Stimulated activated effector memory CD8-positive, alpha-beta T cell treated with anti-CD3 and anti-CD28 coated beads, Interleukin-12 subunit alpha, Interleukin-12 subunit beta, amount 100 ng/mL, for 72 hours (primary cell): ENCODE results near the gene ZNF248.

Source experiments
- ATAC-seq: fragments of 150-1000 bp; cut with Tn5 transposase; 2 replicates; pipeline ENCODE4 v1.10.0; 2021
- DNase-seq, 2 donors: peaks; one replicate each; pipeline ENCODE4 v3.0.0; 2021 to 2022; ENCODE audit warnings: low spot score in 2 of 2
- H3K27ac Mint-ChIP-seq: one replicate; pipeline ENCODE4 v1.8.0; 2022; ENCODE audit warnings: mild to moderate bottlenecking, mixed read lengths
- H3K36me3 Mint-ChIP-seq: one replicate; pipeline ENCODE4 v1.8.0; 2022; ENCODE audit warnings: mild to moderate bottlenecking, mixed read lengths
- H3K4me1 Mint-ChIP-seq: one replicate; pipeline ENCODE4 v1.8.0; 2022; ENCODE audit warnings: mixed read lengths
- H3K4me3 Mint-ChIP-seq: one replicate; pipeline ENCODE4 v1.8.0; 2022; ENCODE audit warnings: mild to moderate bottlenecking, mixed read lengths
- H3K9me3 Mint-ChIP-seq: one replicate; pipeline ENCODE4 v1.8.0; 2022; ENCODE audit warnings: mixed read lengths

ZNF248 gene

GRCh38 chr10:37784678-37785077 lies 72.7 kb downstream of the ZNF248 start:
- ATAC-seq: no peak
- Mint-ChIP-seq H3K9me3 (peaks cover 17% of the 10 kb centered on the region), H3K27ac (no peak overlapping the region)

GRCh38 chr10:37780536-37780935 lies 76.9 kb downstream of the ZNF248 start:
- H3K27ac Mint-ChIP-seq: no peak overlapping the region
- peaks cover 18% of the 10 kb centered on the region for H3K9me3 Mint-ChIP-seq
- no peak overlapping the region for H3K4me3 Mint-ChIP-seq
- no peaks in the 10 kb centered on the region for H3K4me1 Mint-ChIP-seq
- no peaks in the 10 kb centered on the region for H3K36me3 Mint-ChIP-seq
- DNase-seq (no peak), ATAC-seq (no peak)

More at GRCh38 chr10:37784678-37785077, 72.7 kb downstream of the ZNF248 start:
- Mint-ChIP-seq H3K4me1 (no peaks in the 10 kb centered on the region), H3K36me3 (no peaks in the 10 kb centered on the region), H3K4me3 (no peak overlapping the region)
- DNase-seq: no peak

- Mint-ChIP-seq H3K4me1 (no peaks in the 10 kb centered on the region), H3K9me3 (peaks cover 11% of the 10 kb centered on the region), H3K4me3 (no peak overlapping the region), H3K27ac (no peak overlapping the region), H3K36me3 (no peaks in the 10 kb centered on the region)
- ATAC-seq (no peak), DNase-seq (no peak)
These were observed 80.4 kb downstream of the ZNF248 start for GRCh38 chr10:37777056-37777455.

GRCh38 chr10:37775612-37776011 lies 81.8 kb downstream of the ZNF248 start:
- Mint-ChIP-seq H3K9me3 (peaks cover 7% of the 10 kb centered on the region), H3K36me3 (no peaks in the 10 kb centered on the region), H3K4me1 (no peaks in the 10 kb centered on the region), H3K27ac (no peak overlapping the region), H3K4me3 (no peak overlapping the region)
- no peak for ATAC-seq
- no peak for DNase-seq

- Mint-ChIP-seq H3K36me3 (no peaks in the 10 kb centered on the region), H3K4me3 (no peak overlapping the region), H3K27ac (no peak overlapping the region), H3K4me1 (no peaks in the 10 kb centered on the region), H3K9me3 (peaks cover 7% of the 10 kb centered on the region)
- DNase-seq: no peak
- ATAC-seq: no peak
These were observed 83.1 kb downstream of the ZNF248 start for GRCh38 chr10:37774351-37774750.

GRCh38 chr10:37765216-37765615 lies 92.2 kb downstream of the ZNF248 start:
- ATAC-seq: no peak
- no peak for DNase-seq
- no peaks in the 10 kb centered on the region for H3K36me3 Mint-ChIP-seq
- no peak overlapping the region for H3K4me3 Mint-ChIP-seq
- peaks cover 35% of the 10 kb centered on the region for H3K9me3 Mint-ChIP-seq
- H3K4me1 Mint-ChIP-seq: no peaks in the 10 kb centered on the region
- no peak overlapping the region for H3K27ac Mint-ChIP-seq

GRCh38 chr10:37763132-37763531 lies 94.3 kb downstream of the ZNF248 start:
- no peaks in the 10 kb centered on the region for H3K36me3 Mint-ChIP-seq
- no peaks in the 10 kb centered on the region for H3K4me1 Mint-ChIP-seq
- H3K27ac Mint-ChIP-seq: no peak overlapping the region
- peaks cover 32% of the 10 kb centered on the region for H3K9me3 Mint-ChIP-seq
- DNase-seq: no peak
- H3K4me3 Mint-ChIP-seq: no peak overlapping the region
- ATAC-seq: no peak

- Mint-ChIP-seq H3K27ac (no peak overlapping the region), H3K4me1 (no peaks in the 10 kb centered on the region), H3K4me3 (no peak overlapping the region), H3K9me3 (peaks cover 34% of the 10 kb centered on the region), H3K36me3 (no peaks in the 10 kb centered on the region)
- ATAC-seq: no peak
- DNase-seq: no peak
These were observed 95.1 kb downstream of the ZNF248 start for GRCh38 chr10:37762287-37762686.

GRCh38 chr10:37760817-37761216 lies 96.6 kb downstream of the ZNF248 start:
- no peak for DNase-seq
- H3K4me1 Mint-ChIP-seq: no peaks in the 10 kb centered on the region
- H3K9me3 Mint-ChIP-seq: peaks cover 31% of the 10 kb centered on the region
- no peak overlapping the region for H3K4me3 Mint-ChIP-seq
- no peaks in the 10 kb centered on the region for H3K36me3 Mint-ChIP-seq
- H3K27ac Mint-ChIP-seq: no peak overlapping the region
- no peak for ATAC-seq

GRCh38 chr10:37758074-37758473 lies 99.3 kb downstream of the ZNF248 start:
- H3K9me3 Mint-ChIP-seq: peaks cover 27% of the 10 kb centered on the region
- no peaks in the 10 kb centered on the region for H3K4me1 Mint-ChIP-seq
- no peak overlapping the region for H3K27ac Mint-ChIP-seq
- H3K36me3 Mint-ChIP-seq: no peaks in the 10 kb centered on the region
- DNase-seq (no peak), ATAC-seq (no peak)
- H3K4me3 Mint-ChIP-seq: no peak overlapping the region

GRCh38 chr10:37754538-37755323 lies 102.7 kb downstream of the ZNF248 start:
- H3K9me3 Mint-ChIP-seq: peaks cover 16% of the 10 kb centered on the region
- no peak overlapping the region for H3K4me3 Mint-ChIP-seq
- H3K27ac Mint-ChIP-seq: no peak overlapping the region
- no peaks in the 10 kb centered on the region for H3K4me1 Mint-ChIP-seq
- ATAC-seq: no peak
- DNase-seq: no peak
- no peaks in the 10 kb centered on the region for H3K36me3 Mint-ChIP-seq

- no peaks in the 10 kb centered on the region for H3K4me1 Mint-ChIP-seq
- no peak overlapping the region for H3K4me3 Mint-ChIP-seq
- no peaks in the 10 kb centered on the region for H3K36me3 Mint-ChIP-seq
- no peak overlapping the region for H3K27ac Mint-ChIP-seq
- ATAC-seq (no peak), DNase-seq (no peak)
- peaks cover 17% of the 10 kb centered on the region for H3K9me3 Mint-ChIP-seq
These were observed 105.0 kb downstream of the ZNF248 start for GRCh38 chr10:37752334-37752875.

- DNase-seq (no peak), ATAC-seq (no peak)
- H3K36me3 Mint-ChIP-seq: no peaks in the 10 kb centered on the region
- no peaks in the 10 kb centered on the region for H3K4me1 Mint-ChIP-seq
- H3K27ac Mint-ChIP-seq: no peak overlapping the region
- H3K9me3 Mint-ChIP-seq: peaks cover 14% of the 10 kb centered on the region
- H3K4me3 Mint-ChIP-seq: no peak overlapping the region
These were observed 109.2 kb downstream of the ZNF248 start for GRCh38 chr10:37748170-37748569.

GRCh38 chr10:37747081-37747480 lies 110.3 kb downstream of the ZNF248 start:
- Mint-ChIP-seq H3K4me1 (no peaks in the 10 kb centered on the region), H3K27ac (no peak overlapping the region), H3K9me3 (peaks cover 12% of the 10 kb centered on the region), H3K36me3 (no peaks in the 10 kb centered on the region), H3K4me3 (no peak overlapping the region)
- DNase-seq (no peak), ATAC-seq (no peak)

GRCh38 chr10:37741831-37742230 lies 115.6 kb downstream of the ZNF248 start:
- no peaks in the 10 kb centered on the region for H3K4me1 Mint-ChIP-seq
- DNase-seq (no peak), ATAC-seq (no peak)
- no peak overlapping the region for H3K4me3 Mint-ChIP-seq
- no peak overlapping the region for H3K27ac Mint-ChIP-seq
- no peaks in the 10 kb centered on the region for H3K36me3 Mint-ChIP-seq
- peaks cover under 1% of the 10 kb centered on the region for H3K9me3 Mint-ChIP-seq

- Mint-ChIP-seq H3K27ac (no peak overlapping the region), H3K36me3 (no peaks in the 10 kb centered on the region), H3K4me3 (no peak overlapping the region), H3K9me3 (no peaks in the 10 kb centered on the region), H3K4me1 (no peaks in the 10 kb centered on the region)
- ATAC-seq (no peak), DNase-seq (no peak)
These were observed 118.2 kb downstream of the ZNF248 start for GRCh38 chr10:37739181-37739580.
